BE2C (cell line): ENCODE data around the gene ZNF213.

Source experiments
- DNase-seq: peaks from one replicate; pipeline ENCODE4 v3.0.0-alpha.2; 2020
- H3K27me3 ChIP-seq: fragments of 250-450 bp; sonication (Bioruptor Pico); 2 replicates; pipeline ENCODE4 v1.5.1; 2020; ENCODE audit warnings: mild to moderate bottlenecking
- H3K36me3 ChIP-seq: fragments of 250-450 bp; sonication (Bioruptor Pico); 2 replicates; pipeline ENCODE4 v1.5.1; 2020; ENCODE audit warnings: mild to moderate bottlenecking
- H3K4me1 ChIP-seq: fragments of 250-450 bp; sonication (Bioruptor Pico); 2 replicates; pipeline ENCODE4 v1.5.1; 2020
- H3K4me3 ChIP-seq: 2 replicates; pipeline ENCODE4 v1.5.1; 2011; ENCODE audit warnings: low read depth, low read length
- H3K9me3 ChIP-seq: fragments of 250-450 bp; sonication (Bioruptor Pico); 2 replicates; pipeline ENCODE4 v1.5.1; 2020
- TF ChIP-seq, protein P1 (sequence below): IDR thresholded peaks from 2 replicates; pipeline ENCODE4 v1.5.1; 2012; ENCODE audit warnings: mild to moderate bottlenecking, low read depth, low read length

Gene ZNF213

DNA sequence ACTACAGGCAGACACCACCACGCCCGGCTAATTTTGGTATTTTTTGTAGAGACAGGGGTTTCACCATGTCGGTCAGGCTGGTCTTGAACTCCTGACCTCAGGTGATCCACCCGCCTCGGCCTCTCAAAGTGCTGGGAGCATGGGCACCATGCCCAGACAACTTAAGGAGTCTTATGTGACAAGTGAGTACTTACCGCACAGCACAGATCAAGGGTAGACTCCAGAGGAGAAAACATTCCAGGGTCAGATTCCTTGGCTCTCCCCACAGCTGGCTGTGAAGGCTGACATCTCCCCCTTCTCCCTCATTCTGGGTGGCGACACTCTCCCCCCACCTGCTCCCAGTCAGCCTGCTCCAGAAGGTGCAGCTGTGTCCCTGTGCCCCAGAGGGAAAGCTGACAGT is 46.4 kb upstream of the ZNF213 start:
- TF ChIP-seq, protein P1, sequence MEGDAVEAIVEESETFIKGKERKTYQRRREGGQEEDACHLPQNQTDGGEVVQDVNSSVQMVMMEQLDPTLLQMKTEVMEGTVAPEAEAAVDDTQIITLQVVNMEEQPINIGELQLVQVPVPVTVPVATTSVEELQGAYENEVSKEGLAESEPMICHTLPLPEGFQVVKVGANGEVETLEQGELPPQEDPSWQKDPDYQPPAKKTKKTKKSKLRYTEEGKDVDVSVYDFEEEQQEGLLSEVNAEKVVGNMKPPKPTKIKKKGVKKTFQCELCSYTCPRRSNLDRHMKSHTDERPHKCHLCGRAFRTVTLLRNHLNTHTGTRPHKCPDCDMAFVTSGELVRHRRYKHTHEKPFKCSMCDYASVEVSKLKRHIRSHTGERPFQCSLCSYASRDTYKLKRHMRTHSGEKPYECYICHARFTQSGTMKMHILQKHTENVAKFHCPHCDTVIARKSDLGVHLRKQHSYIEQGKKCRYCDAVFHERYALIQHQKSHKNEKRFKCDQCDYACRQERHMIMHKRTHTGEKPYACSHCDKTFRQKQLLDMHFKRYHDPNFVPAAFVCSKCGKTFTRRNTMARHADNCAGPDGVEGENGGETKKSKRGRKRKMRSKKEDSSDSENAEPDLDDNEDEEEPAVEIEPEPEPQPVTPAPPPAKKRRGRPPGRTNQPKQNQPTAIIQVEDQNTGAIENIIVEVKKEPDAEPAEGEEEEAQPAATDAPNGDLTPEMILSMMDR = no peak
- H3K4me3 ChIP-seq = no peak overlapping the region
- DNase-seq = no peak
- H3K4me1 ChIP-seq = no peaks in the 10 kb centered on the region
- no peaks in the 10 kb centered on the region for H3K9me3 ChIP-seq
- peaks cover 43% of the 10 kb centered on the region for H3K27me3 ChIP-seq
- H3K36me3 ChIP-seq = no peaks in the 10 kb centered on the region

DNA sequence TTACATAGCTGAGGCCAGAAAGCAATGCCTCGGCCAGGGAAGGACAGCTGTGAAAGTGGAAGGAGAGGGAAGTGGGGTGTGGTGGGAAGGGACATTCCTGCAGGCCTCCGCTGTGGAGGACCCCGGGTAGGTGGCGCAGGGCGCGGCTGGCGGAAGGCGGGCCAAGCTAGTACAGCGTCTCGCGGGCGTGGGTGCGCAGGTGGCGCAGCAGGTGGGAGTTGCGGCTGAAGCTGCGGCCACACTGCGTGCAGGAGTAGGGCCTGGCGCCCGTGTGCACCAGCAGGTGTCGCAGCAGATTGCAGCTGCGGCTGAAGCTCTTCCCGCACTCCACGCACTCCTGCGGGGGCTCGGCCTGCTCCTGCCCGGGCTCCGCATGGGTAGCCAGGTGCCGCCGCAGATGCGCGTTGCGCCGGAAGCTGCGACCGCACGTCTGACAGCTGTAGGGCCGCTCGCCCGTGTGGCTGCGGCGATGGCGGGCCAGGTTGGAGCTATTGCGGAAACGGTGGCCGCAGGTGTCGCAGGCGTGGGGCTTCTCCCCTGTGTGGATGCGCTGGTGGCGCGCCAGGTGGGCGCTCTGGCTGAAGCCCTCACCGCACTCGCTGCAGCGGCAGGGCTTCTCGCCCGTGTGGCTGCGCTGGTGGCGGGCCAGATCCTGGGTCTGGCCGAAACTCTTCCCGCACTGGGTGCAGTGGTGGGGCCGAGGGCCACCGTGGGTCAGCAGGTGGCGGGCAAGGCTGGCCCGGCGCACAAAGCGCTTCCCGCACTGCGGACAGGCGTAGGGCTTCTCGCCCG is 45.7 kb upstream of the ZNF213 start:
- peaks cover 43% of the 10 kb centered on the region for H3K27me3 ChIP-seq
- H3K9me3 ChIP-seq = no peaks in the 10 kb centered on the region
- TF ChIP-seq, protein P1 = no peak
- H3K36me3 ChIP-seq = no peaks in the 10 kb centered on the region
- no peak for DNase-seq
- H3K4me3 ChIP-seq = no peak overlapping the region
- no peaks in the 10 kb centered on the region for H3K4me1 ChIP-seq

DNA sequence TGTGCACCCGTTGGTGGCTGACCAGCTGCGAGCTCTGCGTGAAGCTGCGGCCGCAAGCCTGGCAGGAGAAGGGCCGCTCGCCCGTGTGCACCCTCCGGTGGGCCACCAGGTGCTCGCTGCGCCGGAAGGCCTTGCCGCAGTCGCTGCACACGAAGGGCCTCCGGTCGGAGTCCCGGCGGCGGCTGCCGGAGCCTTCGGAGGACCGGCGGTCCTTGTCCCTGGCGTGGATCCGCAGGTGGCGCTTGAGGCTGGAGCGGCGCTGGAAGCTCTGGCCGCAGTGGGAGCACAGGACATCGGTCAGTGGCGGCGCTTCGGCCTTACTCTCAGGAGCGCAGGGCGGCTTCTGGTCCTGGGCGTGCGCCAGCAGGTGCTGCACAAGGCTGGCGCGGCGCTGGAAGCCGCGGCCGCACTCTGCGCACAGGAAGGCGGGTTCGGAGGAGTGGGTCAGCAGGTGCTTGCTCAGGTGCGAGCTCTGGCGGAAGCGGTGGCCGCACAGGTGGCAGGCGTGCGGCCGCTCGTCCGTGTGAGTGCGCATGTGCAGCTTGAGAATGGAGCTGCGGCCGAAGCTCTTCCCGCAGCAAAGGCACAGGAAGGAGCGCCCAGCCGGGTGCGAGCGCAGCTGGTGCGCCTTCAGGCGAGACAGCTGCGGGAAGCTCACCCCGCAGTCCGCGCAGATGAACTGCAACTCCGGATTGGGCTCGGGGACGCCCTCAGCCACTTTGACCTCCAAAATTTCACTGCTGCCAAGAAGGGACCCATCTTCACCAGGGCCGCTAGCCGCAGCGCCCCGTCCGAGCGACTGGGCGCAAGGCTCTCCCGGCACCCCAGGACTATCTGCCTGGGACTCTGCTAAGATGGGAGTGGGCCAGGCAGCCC is 44.9 kb upstream of the ZNF213 start:
- Histone ChIP-seq H3K27me3 (peaks cover 47% of the 10 kb centered on the region), H3K4me3 (no peak overlapping the region), H3K4me1 (no peaks in the 10 kb centered on the region), H3K9me3 (no peaks in the 10 kb centered on the region; the same call in 1 of the 2 replicates), H3K36me3 (no peaks in the 10 kb centered on the region)
- DNase-seq = no peak
- TF ChIP-seq, protein P1 = no peak

DNA sequence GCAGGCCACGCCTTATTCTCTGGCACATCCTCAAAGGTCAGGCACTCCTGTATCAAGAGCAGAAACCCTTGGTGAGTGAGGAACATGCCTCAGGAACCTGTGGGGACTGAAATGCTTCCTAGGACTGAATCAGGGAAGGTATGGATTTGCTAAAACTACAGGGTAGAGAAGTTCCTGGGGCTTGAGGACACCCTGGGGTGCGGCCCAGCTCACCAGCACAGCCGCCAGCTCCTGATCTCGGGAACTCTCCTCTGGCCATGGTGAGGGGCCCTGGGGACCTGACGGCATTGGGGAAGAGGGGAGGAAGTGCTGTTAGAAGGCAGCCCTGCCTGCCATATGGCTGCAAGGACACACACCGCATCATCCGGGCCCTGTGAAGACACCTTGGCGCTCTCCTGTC is 43.3 kb upstream of the ZNF213 start:
- Histone ChIP-seq H3K36me3 (no peaks in the 10 kb centered on the region), H3K4me1 (no peaks in the 10 kb centered on the region), H3K27me3 (peaks cover 47% of the 10 kb centered on the region), H3K4me3 (no peak overlapping the region), H3K9me3 (no peaks in the 10 kb centered on the region; the same call in 1 of the 2 replicates)
- TF ChIP-seq, protein P1 = no peak
- DNase-seq = no peak

DNA sequence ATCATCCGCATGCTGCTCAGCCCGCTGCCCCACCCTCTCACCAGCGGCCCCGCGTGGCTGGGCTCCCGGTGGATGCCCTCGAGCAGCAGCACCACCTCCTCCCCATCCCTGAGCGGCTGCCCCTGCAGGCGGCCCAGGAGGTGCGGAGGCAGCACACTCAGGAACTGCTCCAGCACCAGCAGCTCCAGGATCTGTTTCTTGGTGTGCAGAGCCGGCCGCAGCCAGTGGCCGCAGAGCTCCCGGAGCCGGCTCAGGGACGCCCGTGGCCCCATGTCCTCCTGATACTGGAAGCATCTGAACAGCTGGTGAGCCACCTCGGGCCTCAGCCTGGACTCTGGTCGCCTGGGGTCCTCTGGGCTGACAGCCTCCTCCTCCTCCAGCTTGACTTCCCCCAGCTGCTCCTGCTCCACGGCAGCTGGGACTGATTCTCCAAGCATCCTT is 42.3 kb upstream of the ZNF213 start:
- TF ChIP-seq, protein P1 = no peak
- Histone ChIP-seq H3K4me3 (no peak overlapping the region), H3K27me3 (peaks cover 47% of the 10 kb centered on the region), H3K4me1 (no peaks in the 10 kb centered on the region), H3K36me3 (no peaks in the 10 kb centered on the region), H3K9me3 (no peaks in the 10 kb centered on the region; the same call in 1 of the 2 replicates)
- DNase-seq = peak; percentile 35
